HEK293 (cell line): Measurements from ENCODE around the gene STING1.

Experiments used
- BCL11B ChIP-seq: fragments of 450-650 bp; formaldehyde crosslinking; IDR thresholded peaks from 2 replicates; pipeline ENCODE4 v1.5.1; 2016; ENCODE audit warnings: low read depth, missing biosample characterization, missing genetic modification characterization
- KLF10 ChIP-seq: fragments of 450-650 bp; IDR thresholded peaks from 2 replicates; pipeline ENCODE4 v1.5.1; 2018; ENCODE audit warnings: missing biosample characterization, mild to moderate bottlenecking, missing genetic modification characterization
- KLF16 ChIP-seq: fragments of 450-650 bp; formaldehyde crosslinking; IDR thresholded peaks from 2 replicates; pipeline ENCODE4 v1.5.1; 2017; ENCODE audit warnings: missing biosample characterization, missing genetic modification characterization
- OSR2 ChIP-seq: fragments of 450-650 bp; formaldehyde crosslinking; IDR thresholded peaks from 2 replicates; pipeline ENCODE4 v1.5.1; 2016; ENCODE audit warnings: missing biosample characterization, missing genetic modification characterization
- REPIN1 ChIP-seq: fragments of 450-650 bp; formaldehyde crosslinking; IDR thresholded peaks from 2 replicates; pipeline ENCODE4 v1.5.1; 2017; ENCODE audit warnings: missing biosample characterization, missing genetic modification characterization, low read depth
- SP7 ChIP-seq: fragments of 450-650 bp; formaldehyde crosslinking; IDR thresholded peaks from 2 replicates; pipeline ENCODE4 v1.5.1; 2016; ENCODE audit warnings: missing biosample characterization, missing genetic modification characterization
- ZBTB21 ChIP-seq: fragments of 450-650 bp; formaldehyde crosslinking; IDR thresholded peaks from 2 replicates; pipeline ENCODE4 v1.5.1; 2017; ENCODE audit warnings: missing biosample characterization, missing genetic modification characterization
- ZNF148 ChIP-seq: fragments of 450-650 bp; formaldehyde crosslinking; IDR thresholded peaks from 2 replicates; pipeline ENCODE4 v1.5.0; 2017; ENCODE audit warnings: missing biosample characterization, missing genetic modification characterization, borderline replicate concordance
- ZNF221 ChIP-seq: fragments of 450-650 bp; formaldehyde crosslinking; IDR thresholded peaks from 2 replicates; pipeline ENCODE4 v1.5.1; 2017; ENCODE audit warnings: missing biosample characterization, missing genetic modification characterization, borderline replicate concordance
- ZNF335 ChIP-seq: fragments of 450-650 bp; formaldehyde crosslinking; conservative IDR thresholded peaks from 2 replicates; pipeline ENCODE4 v1.5.1; 2016; ENCODE audit warnings: missing biosample characterization, missing genetic modification characterization
- ZNF37A ChIP-seq: fragments of 450-650 bp; IDR thresholded peaks from 2 replicates; pipeline ENCODE4 v1.5.1; 2018; ENCODE audit warnings: missing biosample characterization, missing genetic modification characterization
- ZNF473 ChIP-seq: fragments of 450-650 bp; formaldehyde crosslinking; IDR thresholded peaks from 2 replicates; pipeline ENCODE4 v1.5.1; 2017; ENCODE audit warnings: missing biosample characterization, missing genetic modification characterization
- ZNF529 ChIP-seq: fragments of 450-650 bp; formaldehyde crosslinking; IDR thresholded peaks from 2 replicates; pipeline ENCODE4 v1.5.1; 2017; ENCODE audit warnings: missing genetic modification characterization, missing biosample characterization; ENCODE audit not compliant: insufficient replicate concordance
- ZNF585B ChIP-seq: fragments of 450-650 bp; formaldehyde crosslinking; IDR thresholded peaks from 2 replicates; pipeline ENCODE4 v1.5.1; 2016; ENCODE audit warnings: missing biosample characterization, missing genetic modification characterization
- ZNF610 ChIP-seq: fragments of 450-650 bp; formaldehyde crosslinking; IDR thresholded peaks from 2 replicates; pipeline ENCODE4 v1.5.1; 2016; ENCODE audit warnings: missing biosample characterization, missing genetic modification characterization, borderline replicate concordance
- ZNF629 ChIP-seq: fragments of 450-650 bp; formaldehyde crosslinking; IDR thresholded peaks from 2 replicates; pipeline ENCODE4 v1.5.1; 2017; ENCODE audit warnings: missing biosample characterization, missing genetic modification characterization
- ZNF76 ChIP-seq: fragments of 450-650 bp; formaldehyde crosslinking; IDR thresholded peaks from 2 replicates; pipeline ENCODE4; 2016; ENCODE audit warnings: low read depth, missing biosample characterization, missing genetic modification characterization, borderline replicate concordance
- ZNF843 ChIP-seq: fragments of 450-650 bp; formaldehyde crosslinking; IDR thresholded peaks from 2 replicates; pipeline ENCODE4 v1.5.1; 2016; ENCODE audit warnings: missing biosample characterization, missing genetic modification characterization
- ZSCAN18 ChIP-seq: fragments of 450-650 bp; formaldehyde crosslinking; IDR thresholded peaks from 2 replicates; pipeline ENCODE4 v1.5.1; 2016; ENCODE audit warnings: missing biosample characterization, missing genetic modification characterization
- TF ChIP-seq, protein P1 (sequence below): fragments of 450-650 bp; formaldehyde crosslinking; IDR thresholded peaks from 2 replicates; pipeline ENCODE4 v1.5.1; 2016; ENCODE audit warnings: missing biosample characterization, missing genetic modification characterization, low read depth
- TF ChIP-seq, protein P2 (sequence below): fragments of 450-650 bp; formaldehyde crosslinking; IDR thresholded peaks from 2 replicates; pipeline ENCODE4 v1.5.1; 2016; ENCODE audit warnings: missing biosample characterization, missing genetic modification characterization
- TF ChIP-seq, protein P3 (sequence below): fragments of 450-650 bp; formaldehyde crosslinking; IDR thresholded peaks from 2 replicates; pipeline ENCODE4 v1.5.1; 2016; ENCODE audit warnings: missing biosample characterization, missing genetic modification characterization
- TF ChIP-seq, protein P4 (sequence below): IDR thresholded peaks from 2 replicates; pipeline ENCODE4 v1.6.1; 2011; ENCODE audit warnings: mild to moderate bottlenecking, low read depth, low read length, borderline replicate concordance
- TF ChIP-seq, protein P5 (sequence below): fragments of 450-650 bp; formaldehyde crosslinking; IDR thresholded peaks from 2 replicates; pipeline ENCODE4 v1.5.1; 2016; ENCODE audit warnings: missing biosample characterization, missing genetic modification characterization

Gene STING1

DNA sequence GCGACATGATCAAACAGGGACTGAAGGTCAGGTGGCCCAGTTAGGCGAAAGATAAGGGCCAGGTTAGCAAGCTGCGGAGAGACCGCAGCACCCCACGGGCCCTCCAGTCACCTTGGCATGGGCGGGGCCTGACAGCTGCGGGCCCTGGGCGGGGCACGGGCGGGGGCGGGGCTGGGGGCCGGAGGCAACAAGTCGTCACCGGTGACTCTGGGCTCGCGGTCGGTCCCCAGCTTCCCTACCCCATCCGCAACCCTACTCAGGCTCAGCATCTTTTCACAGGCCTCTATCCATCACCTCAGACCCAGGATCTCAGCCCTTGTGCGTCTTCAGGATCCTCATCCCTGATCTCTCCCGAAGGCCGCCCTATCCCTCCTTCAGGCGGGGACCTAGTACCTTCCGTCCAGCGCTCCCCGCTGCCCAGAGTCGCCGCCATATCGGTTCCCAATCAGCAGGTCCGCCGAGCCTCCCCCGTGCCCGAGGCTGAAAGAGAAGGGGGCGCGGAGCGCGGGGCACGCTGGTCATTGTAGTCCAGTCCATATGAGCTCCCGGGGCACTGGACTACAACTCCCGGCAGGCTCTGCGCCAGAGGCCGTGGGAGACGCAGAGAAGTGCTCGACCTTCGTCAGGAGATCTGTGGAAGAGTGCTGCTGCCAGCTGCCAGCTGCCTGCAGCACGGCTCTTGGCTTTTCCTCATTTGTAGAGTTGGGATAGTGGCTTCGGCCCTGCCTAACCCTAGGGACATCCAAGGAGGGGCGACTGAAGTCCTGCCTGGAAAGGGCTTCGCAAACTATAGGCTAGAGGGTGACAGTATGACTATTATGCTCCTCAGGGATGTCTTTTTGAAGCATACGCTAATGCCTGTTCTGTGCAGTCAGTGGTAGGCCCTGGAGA, 43.3 kb downstream of the STING1 start, which contains the start of gene DNAJC18 (continued):
- TF ChIP-seq, protein P1, sequence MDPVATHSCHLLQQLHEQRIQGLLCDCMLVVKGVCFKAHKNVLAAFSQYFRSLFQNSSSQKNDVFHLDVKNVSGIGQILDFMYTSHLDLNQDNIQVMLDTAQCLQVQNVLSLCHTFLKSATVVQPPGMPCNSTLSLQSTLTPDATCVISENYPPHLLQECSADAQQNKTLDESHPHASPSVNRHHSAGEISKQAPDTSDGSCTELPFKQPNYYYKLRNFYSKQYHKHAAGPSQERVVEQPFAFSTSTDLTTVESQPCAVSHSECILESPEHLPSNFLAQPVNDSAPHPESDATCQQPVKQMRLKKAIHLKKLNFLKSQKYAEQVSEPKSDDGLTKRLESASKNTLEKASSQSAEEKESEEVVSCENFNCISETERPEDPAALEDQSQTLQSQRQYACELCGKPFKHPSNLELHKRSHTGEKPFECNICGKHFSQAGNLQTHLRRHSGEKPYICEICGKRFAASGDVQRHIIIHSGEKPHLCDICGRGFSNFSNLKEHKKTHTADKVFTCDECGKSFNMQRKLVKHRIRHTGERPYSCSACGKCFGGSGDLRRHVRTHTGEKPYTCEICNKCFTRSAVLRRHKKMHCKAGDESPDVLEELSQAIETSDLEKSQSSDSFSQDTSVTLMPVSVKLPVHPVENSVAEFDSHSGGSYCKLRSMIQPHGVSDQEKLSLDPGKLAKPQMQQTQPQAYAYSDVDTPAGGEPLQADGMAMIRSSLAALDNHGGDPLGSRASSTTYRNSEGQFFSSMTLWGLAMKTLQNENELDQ = no peak
- TF ChIP-seq ZNF629 (tag by site-specific recombination) (peak; percentile 94), ZNF473 (tag by site-specific recombination) (no peak), ZBTB21 (tag by site-specific recombination) (peak; percentile 91), KLF16 (peak; percentile 98), ZNF843 (peak; percentile 79), ZNF610 (tag by site-specific recombination) (peak; percentile 87), ZSCAN18 (tag by site-specific recombination) (peak; percentile 66; the same call in 1 of the 2 replicates), SP7 (tag by site-specific recombination) (peak; percentile 88), ZNF585B (no peak), BCL11B (tag by site-specific recombination) (no peak), OSR2 (0 out of 2 replicates have a peak, but pooled peaks have one; percentile 21), KLF10 (tag by site-specific recombination) (peak; percentile 94), ZNF529 (no peak), ZNF76 (tag by site-specific recombination) (peak; percentile 99), ZNF37A (tag by site-specific recombination) (no peak), ZNF148 (no peak), REPIN1 (tag by site-specific recombination) (peak; percentile 64; the same call in 1 of the 2 replicates), ZNF221 (tag by site-specific recombination) (no peak), ZNF335 (peak; percentile 99)
- TF ChIP-seq, protein P2, sequence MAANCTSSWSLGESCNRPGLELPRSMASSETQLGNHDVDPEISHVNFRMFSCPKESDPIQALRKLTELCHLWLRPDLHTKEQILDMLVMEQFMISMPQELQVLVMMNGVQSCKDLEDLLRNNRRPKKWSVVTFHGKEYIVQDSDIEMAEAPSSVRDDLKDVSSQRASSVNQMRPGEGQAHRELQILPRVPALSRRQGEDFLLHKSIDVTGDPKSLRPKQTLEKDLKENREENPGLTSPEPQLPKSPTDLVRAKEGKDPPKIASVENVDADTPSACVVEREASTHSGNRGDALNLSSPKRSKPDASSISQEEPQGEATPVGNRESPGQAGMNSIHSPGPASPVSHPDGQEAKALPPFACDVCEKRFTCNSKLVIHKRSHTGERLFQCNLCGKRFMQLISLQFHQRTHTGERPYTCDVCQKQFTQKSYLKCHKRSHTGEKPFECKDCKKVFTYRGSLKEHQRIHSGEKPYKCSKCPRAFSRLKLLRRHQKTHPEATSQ (tag by site-specific recombination) = 0 out of 2 replicates have a peak, but pooled peaks have one; percentile 67
- TF ChIP-seq, protein P3, sequence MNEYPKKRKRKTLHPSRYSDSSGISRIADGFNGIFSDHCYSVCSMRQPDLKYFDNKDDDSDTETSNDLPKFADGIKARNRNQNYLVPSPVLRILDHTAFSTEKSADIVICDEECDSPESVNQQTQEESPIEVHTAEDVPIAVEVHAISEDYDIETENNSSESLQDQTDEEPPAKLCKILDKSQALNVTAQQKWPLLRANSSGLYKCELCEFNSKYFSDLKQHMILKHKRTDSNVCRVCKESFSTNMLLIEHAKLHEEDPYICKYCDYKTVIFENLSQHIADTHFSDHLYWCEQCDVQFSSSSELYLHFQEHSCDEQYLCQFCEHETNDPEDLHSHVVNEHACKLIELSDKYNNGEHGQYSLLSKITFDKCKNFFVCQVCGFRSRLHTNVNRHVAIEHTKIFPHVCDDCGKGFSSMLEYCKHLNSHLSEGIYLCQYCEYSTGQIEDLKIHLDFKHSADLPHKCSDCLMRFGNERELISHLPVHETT (tag by site-specific recombination) = no peak; the same call in 1 of the 2 replicates
- TF ChIP-seq, protein P4, sequence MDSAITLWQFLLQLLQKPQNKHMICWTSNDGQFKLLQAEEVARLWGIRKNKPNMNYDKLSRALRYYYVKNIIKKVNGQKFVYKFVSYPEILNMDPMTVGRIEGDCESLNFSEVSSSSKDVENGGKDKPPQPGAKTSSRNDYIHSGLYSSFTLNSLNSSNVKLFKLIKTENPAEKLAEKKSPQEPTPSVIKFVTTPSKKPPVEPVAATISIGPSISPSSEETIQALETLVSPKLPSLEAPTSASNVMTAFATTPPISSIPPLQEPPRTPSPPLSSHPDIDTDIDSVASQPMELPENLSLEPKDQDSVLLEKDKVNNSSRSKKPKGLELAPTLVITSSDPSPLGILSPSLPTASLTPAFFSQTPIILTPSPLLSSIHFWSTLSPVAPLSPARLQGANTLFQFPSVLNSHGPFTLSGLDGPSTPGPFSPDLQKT = no peak
- TF ChIP-seq, protein P5, sequence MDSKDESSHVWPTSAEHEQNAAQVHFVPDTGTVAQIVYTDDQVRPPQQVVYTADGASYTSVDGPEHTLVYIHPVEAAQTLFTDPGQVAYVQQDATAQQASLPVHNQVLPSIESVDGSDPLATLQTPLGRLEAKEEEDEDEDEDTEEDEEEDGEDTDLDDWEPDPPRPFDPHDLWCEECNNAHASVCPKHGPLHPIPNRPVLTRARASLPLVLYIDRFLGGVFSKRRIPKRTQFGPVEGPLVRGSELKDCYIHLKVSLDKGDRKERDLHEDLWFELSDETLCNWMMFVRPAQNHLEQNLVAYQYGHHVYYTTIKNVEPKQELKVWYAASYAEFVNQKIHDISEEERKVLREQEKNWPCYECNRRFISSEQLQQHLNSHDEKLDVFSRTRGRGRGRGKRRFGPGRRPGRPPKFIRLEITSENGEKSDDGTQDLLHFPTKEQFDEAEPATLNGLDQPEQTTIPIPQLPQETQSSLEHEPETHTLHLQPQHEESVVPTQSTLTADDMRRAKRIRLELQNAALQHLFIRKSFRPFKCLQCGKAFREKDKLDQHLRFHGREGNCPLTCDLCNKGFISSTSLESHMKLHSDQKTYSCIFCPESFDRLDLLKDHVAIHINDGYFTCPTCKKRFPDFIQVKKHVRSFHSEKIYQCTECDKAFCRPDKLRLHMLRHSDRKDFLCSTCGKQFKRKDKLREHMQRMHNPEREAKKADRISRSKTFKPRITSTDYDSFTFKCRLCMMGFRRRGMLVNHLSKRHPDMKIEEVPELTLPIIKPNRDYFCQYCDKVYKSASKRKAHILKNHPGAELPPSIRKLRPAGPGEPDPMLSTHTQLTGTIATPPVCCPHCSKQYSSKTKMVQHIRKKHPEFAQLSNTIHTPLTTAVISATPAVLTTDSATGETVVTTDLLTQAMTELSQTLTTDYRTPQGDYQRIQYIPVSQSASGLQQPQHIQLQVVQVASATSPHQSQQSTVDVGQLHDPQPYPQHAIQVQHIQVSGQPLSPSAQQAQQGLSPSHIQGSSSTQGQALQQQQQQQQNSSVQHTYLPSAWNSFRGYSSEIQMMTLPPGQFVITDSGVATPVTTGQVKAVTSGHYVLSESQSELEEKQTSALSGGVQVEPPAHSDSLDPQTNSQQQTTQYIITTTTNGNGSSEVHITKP (tag by site-specific recombination) = peak; percentile 96
